IMR-90 (cell line): Measurements from ENCODE around the gene NELL1. TPM values are rescaled to one million over a fixed set of nuclear protein-coding genes. Genes with fewer than 3 reads are reported as not detected.

ENCODE experiments used
- ATAC-seq: fragments of 200-7000 bp; cut with Tn5 transposase; 2 replicates; pipeline ENCODE4 v1.9.1; 2020; ENCODE audit warnings: low read depth, mild to moderate bottlenecking, moderate library complexity
- BruUV-seq: library from RNA; stranded (reverse); fragments of 400-500 nt; replicated peaks from 2 replicates; lab custom pipeline; 2021; lab: Mats Ljungman, UMichigan
- CTCF ChIA-PET: fragments of 300-600 bp; formaldehyde crosslinking; extraction: SDS; loops from one replicate; lab custom pipeline; 2021; ENCODE audit warnings: antibody characterized with exemption; lab: Yijun Ruan, JAX
- POLR2A ChIA-PET: fragments of 300-600 bp; sonication (Branson Sonifier 250); formaldehyde crosslinking; loops from one replicate; lab custom pipeline; 2022; ENCODE audit warnings: antibody characterized with exemption; ENCODE audit not compliant: unreplicated experiment; lab: Charles Lee
- DNase-seq: peaks from one replicate; pipeline ENCODE4 v3.0.0; 2013
- H2AFZ ChIP-seq: replicated peaks from 2 replicates; pipeline ENCODE3; 2013; ENCODE audit warnings: low read length, mild to moderate bottlenecking; ENCODE audit not compliant: poor library complexity
- H2AK5ac ChIP-seq: 2 replicates; pipeline ENCODE4 v1.6.1; 2013; ENCODE audit warnings: low read depth, low read length, inconsistent platforms
- H2AK9ac ChIP-seq: replicated peaks from 2 replicates; pipeline ENCODE3; 2013; ENCODE audit warnings: mild to moderate bottlenecking, low read depth, low read length, moderate library complexity; ENCODE audit not compliant: poor library complexity
- H2BK120ac ChIP-seq: 2 replicates; pipeline ENCODE4 v1.6.1; 2013; ENCODE audit warnings: low read depth, low read length, inconsistent platforms
- H2BK15ac ChIP-seq: 3 replicates; pipeline ENCODE4 v1.6.1; 2013; ENCODE audit warnings: low read depth, low read length, inconsistent platforms
- H2BK20ac ChIP-seq: 2 replicates; pipeline ENCODE4 v1.6.1; 2013; ENCODE audit warnings: low read depth, mild to moderate bottlenecking, inconsistent platforms, low read length, moderate library complexity
- H2BK5ac ChIP-seq: 2 replicates; pipeline ENCODE4 v1.6.1; 2013; ENCODE audit warnings: mild to moderate bottlenecking, low read depth, low read length, inconsistent platforms; ENCODE audit not compliant: poor library complexity, severe bottlenecking
- H3K14ac ChIP-seq: replicated peaks from 2 replicates; pipeline ENCODE4 v1.6.1; 2013; ENCODE audit warnings: low read depth, low read length, inconsistent platforms
- H3K18ac ChIP-seq: 2 replicates; pipeline ENCODE4 v1.6.1; 2013; ENCODE audit warnings: low read depth, low read length, control low read depth
- H3K23ac ChIP-seq: 2 replicates; pipeline ENCODE4 v1.6.1; 2013; ENCODE audit warnings: low read depth, low read length, inconsistent platforms
- H3K27ac ChIP-seq: 2 replicates; pipeline ENCODE4 v1.5.1; 2013; ENCODE audit warnings: mild to moderate bottlenecking, control low read depth, low read length; ENCODE audit not compliant: insufficient read depth
- H3K27me3 ChIP-seq: 2 replicates; pipeline ENCODE4 v1.6.1; 2013; ENCODE audit warnings: low read length; ENCODE audit not compliant: control insufficient read depth, insufficient read depth
- H3K36me3 ChIP-seq: 2 replicates; pipeline ENCODE4 v1.6.1; 2013; ENCODE audit warnings: low read length, mixed read lengths; ENCODE audit not compliant: control insufficient read depth, insufficient read depth
- H3K4ac ChIP-seq: 2 replicates; pipeline ENCODE4 v1.6.1; 2013; ENCODE audit warnings: low read depth, low read length, inconsistent platforms
- H3K4me1 ChIP-seq: 2 replicates; pipeline ENCODE4 v1.6.1; 2013; ENCODE audit warnings: low read length, mixed read lengths; ENCODE audit not compliant: control insufficient read depth, insufficient read depth
- H3K4me2 ChIP-seq: 2 replicates; pipeline ENCODE4 v1.6.1; 2013; ENCODE audit warnings: low read depth, mild to moderate bottlenecking, control low read depth, low read length, moderate library complexity
- H3K4me3 ChIP-seq: 2 replicates; pipeline ENCODE4 v1.5.1; 2013; ENCODE audit warnings: low read depth, mild to moderate bottlenecking, control low read depth, low read length, moderate library complexity; ENCODE audit not compliant: insufficient read depth
- H3K56ac ChIP-seq: 2 replicates; pipeline ENCODE4 v1.6.1; 2013; ENCODE audit warnings: low read length, inconsistent platforms; ENCODE audit not compliant: insufficient read depth; ENCODE audit errors: extremely low read depth
- H3K79me1 ChIP-seq, 2 experiments: 2 replicates each; pipeline ENCODE4 v1.6.1; 2013; ENCODE audit warnings: low read length in 2 of 2, inconsistent platforms in 1 of 2, low read depth in 1 of 2
- H3K9ac ChIP-seq: 2 replicates; pipeline ENCODE4 v1.6.1; 2013; ENCODE audit warnings: low read depth, low read length, control low read depth
- H3K9me1 ChIP-seq: 2 replicates; pipeline ENCODE4 v1.6.1; 2013; ENCODE audit warnings: low read length, inconsistent platforms; ENCODE audit not compliant: insufficient read depth
- H3K9me3 ChIP-seq: 2 replicates; pipeline ENCODE4 v1.6.1; 2013; ENCODE audit warnings: low read length; ENCODE audit not compliant: control insufficient read depth, insufficient read depth
- H4K20me1 ChIP-seq: 2 replicates; pipeline ENCODE4 v1.6.1; 2013; ENCODE audit warnings: low read length, inconsistent platforms; ENCODE audit not compliant: insufficient read depth
- H4K5ac ChIP-seq: 2 replicates; pipeline ENCODE4 v1.6.1; 2013; ENCODE audit warnings: mild to moderate bottlenecking, low read depth, low read length, control low read depth
- H4K8ac ChIP-seq, 2 experiments: 2 replicates each; pipeline ENCODE4 v1.6.1; 2013; ENCODE audit warnings: low read depth in 2 of 2, low read length in 2 of 2, control low read depth in 1 of 2, inconsistent platforms in 1 of 2
- H4K91ac ChIP-seq: 2 replicates; pipeline ENCODE4 v1.6.1; 2013; ENCODE audit warnings: low read depth, low read length, inconsistent platforms; ENCODE audit not compliant: insufficient read depth
- BHLHE40 ChIP-seq: fragments of 150-350 bp; IDR thresholded peaks from 2 replicates; pipeline ENCODE4 v1.6.1; 2016; ENCODE audit warnings: mild to moderate bottlenecking, low read depth, low read length
- MAFK ChIP-seq: IDR thresholded peaks from 2 replicates; pipeline ENCODE4 v1.6.1; 2012; ENCODE audit warnings: low read depth, low read length, improper control_type of control experiment
- MAZ ChIP-seq: IDR thresholded peaks from 2 replicates; pipeline ENCODE4 v1.6.1; 2012; ENCODE audit warnings: low read depth, mild to moderate bottlenecking, low read length, improper control_type of control experiment, moderate library complexity, borderline replicate concordance
- MXI1 ChIP-seq: IDR thresholded peaks from 2 replicates; pipeline ENCODE4 v1.6.1; 2012; ENCODE audit warnings: low read depth, mild to moderate bottlenecking, low read length, moderate library complexity, borderline replicate concordance
- RAD21 ChIP-seq: IDR thresholded peaks from 2 replicates; pipeline ENCODE4 v1.6.1; 2012; ENCODE audit warnings: low read length, improper control_type of control experiment
- RCOR1 ChIP-seq: IDR thresholded peaks from 2 replicates; pipeline ENCODE4 v1.6.1; 2012; ENCODE audit warnings: mild to moderate bottlenecking, low read length, improper control_type of control experiment; ENCODE audit not compliant: insufficient replicate concordance
- RFX5 ChIP-seq: IDR thresholded peaks from 2 replicates; pipeline ENCODE4 v1.8.0; 2012; ENCODE audit warnings: low read depth, mild to moderate bottlenecking, low read length, moderate library complexity
- WGBS, 2 experiments: methylation state at CpG; one replicate each; pipeline versions ENCODE4 v1.1.5 to v1.1.7; 2013; ENCODE audit warnings: missing lambda C conversion rate in 2 of 2; ENCODE audit not compliant: insufficient read length in 1 of 2; ENCODE audit errors: extremely low coverage in 2 of 2; 5-methylcytosine and 5-hydroxymethylcytosine counted together
- dilution Hi-C: fragments of 300-500 bp; cut with HindIII; formaldehyde crosslinking; loops from one replicate; pipeline ENCODE4 v1.14.3; 2018; ENCODE audit warnings: low sequenced_read_pairs; ENCODE audit not compliant: unreplicated experiment
- in situ Hi-C: fragments of 300-500 bp; cut with MboI; formaldehyde crosslinking; loops from 3 replicates; pipeline ENCODE4 v1.14.3; 2019; ENCODE audit warnings: low sequenced_read_pairs, inconsistent platforms, mixed read lengths
- intact Hi-C: fragments of 100-400 bp; cut with micrococcal nuclease; formaldehyde crosslinking; loops from 2 replicates; pipeline ENCODE4 v1.10.0; 2022
- polyA plus RNA-seq, 3 experiments: library from polyadenylated mRNA; depleted of rRNA; stranded (reverse); fragments of >200 nt; gene quantifications; 2 replicates each; pipeline ENCODE4 v1.2.3, GENCODE V29; 2012; ENCODE audit warnings: low replicate concordance in 1 of 3
- total RNA-seq: library from RNA; depleted of rRNA; stranded (reverse); fragments of >200 nt; gene quantifications from 2 replicates; pipeline ENCODE4 v1.2.3, GENCODE V29; 2012

Gene NELL1
- total and polyA plus RNA-seq, 2 of the 4 experiments (the other 2 are of a cell fraction) = not detected

- intact Hi-C loops = no loop called here
- no peak overlapping the region for H4K91ac ChIP-seq
- H3K27me3 ChIP-seq = no peaks in the 10 kb centered on the region
- H2BK5ac ChIP-seq = no peak overlapping the region
- no peak overlapping the region for H3K23ac ChIP-seq
- H4K5ac ChIP-seq = no peak overlapping the region
- H2AK9ac ChIP-seq = no peak overlapping the region
- dilution Hi-C loops = no loop called here
- POLR2A ChIA-PET = no interaction called here
- no CpG with 5 or more reads among the region's 3 CpGs for WGBS, 2 experiments
- H3K27ac ChIP-seq = no peak overlapping the region
- H3K56ac ChIP-seq = no peak overlapping the region
- no peak overlapping the region for H3K18ac ChIP-seq
- H3K9me1 ChIP-seq = no peaks in the 10 kb centered on the region
- H2BK20ac ChIP-seq = no peak overlapping the region
- no peaks in the 10 kb centered on the region for H3K79me1 ChIP-seq
- H4K8ac ChIP-seq = no peak overlapping the region
- H3K4ac ChIP-seq = no peak overlapping the region
- H3K4me3 ChIP-seq = no peak overlapping the region
- no peaks in the 10 kb centered on the region for H3K36me3 ChIP-seq
- no peak overlapping the region for H2AFZ ChIP-seq
- no peak overlapping the region for H3K9ac ChIP-seq
- no peak overlapping the region for H3K4me2 ChIP-seq
- no peak overlapping the region for H2AK5ac ChIP-seq
- H2BK120ac ChIP-seq = no peak overlapping the region
- H3K4me1 ChIP-seq = no peaks in the 10 kb centered on the region
- no peaks in the 10 kb centered on the region for H4K20me1 ChIP-seq
- no peak overlapping the region for H3K14ac ChIP-seq
- in situ Hi-C loops = no loop called here
- ATAC-seq = no peak
- DNase-seq = no peak
- H3K9me3 ChIP-seq = peaks cover 4% of the 10 kb centered on the region
- TF ChIP-seq RAD21 (no peak), MAFK (no peak), MAZ (no peak), RCOR1 (no peak), BHLHE40 (no peak), RFX5 (no peak), MXI1 (no peak)
- no TSS peak for BruUV-seq
- CTCF ChIA-PET = no interaction called here
- no peak overlapping the region for H2BK15ac ChIP-seq
Measured at GRCh38 chr11:21122523-21122922, 453.1 kb downstream of the NELL1 start.
